ENCODE results near the gene TREX2. TPM values are rescaled to one million over a fixed set of nuclear protein-coding genes. Genes with fewer than 3 reads are reported as not detected.

Gene TREX2
- total RNA-seq, 1 donor from 2014 or later = not detected

DNA sequence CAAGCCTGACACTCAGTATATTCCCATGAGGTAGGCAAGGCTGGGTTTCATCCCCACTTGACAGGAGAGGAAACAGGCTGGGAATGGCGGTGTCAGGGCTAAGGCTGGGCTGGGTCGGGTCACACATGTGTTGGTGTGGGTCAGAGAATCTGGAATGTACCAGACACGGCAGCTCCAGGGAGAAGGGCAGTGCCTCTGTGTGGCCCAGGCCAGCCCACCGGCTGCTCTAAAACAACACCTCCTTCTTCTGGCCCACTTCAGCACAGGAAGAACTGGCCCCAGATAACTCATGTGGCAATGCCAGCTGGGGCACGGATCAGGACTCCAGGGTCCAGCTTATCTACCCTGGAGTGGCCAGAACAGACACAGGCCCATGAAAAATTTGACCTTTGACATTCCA is 18.3 kb upstream of the TREX2 start:
- H3K27ac ChIP-seq (replicated peaks) = no peak overlapping the region
- H3K4me3 ChIP-seq = no peak overlapping the region
- no peak for TF ChIP-seq CTCF (IDR thresholded peaks at IDR 0.05; ENCODE audit: borderline replicate concordance)
- H3K36me3 ChIP-seq = no peaks in the 10 kb centered on the region
- no peak for DNase-seq
- H3K4me1 ChIP-seq = peaks cover 4% of the 10 kb centered on the region
- no peaks in the 10 kb centered on the region for H3K9me3 ChIP-seq (replicated peaks)
- intact Hi-C loops (cut with micrococcal nuclease) = loop anchor here (5.0 kb wide), 1 partner anchor 43 kb away; no protein-coding TSS in a partner anchor
- H3K27me3 ChIP-seq (ENCODE audit: low read depth) = no peaks in the 10 kb centered on the region

- H3K27me3 ChIP-seq (ENCODE audit: low read depth) = no peaks in the 10 kb centered on the region
- intact Hi-C loops (cut with micrococcal nuclease) = loop anchor here (5.0 kb wide), 1 partner anchor 44 kb away; no protein-coding TSS in a partner anchor
- H3K9me3 ChIP-seq (replicated peaks) = no peaks in the 10 kb centered on the region
- no peak overlapping the region for H3K4me3 ChIP-seq
- no peaks in the 10 kb centered on the region for H3K36me3 ChIP-seq
- DNase-seq = no peak
- H3K27ac ChIP-seq (replicated peaks) = no peak overlapping the region
- H3K4me1 ChIP-seq = no peaks in the 10 kb centered on the region
- no peak for TF ChIP-seq CTCF (IDR thresholded peaks at IDR 0.05; ENCODE audit: borderline replicate concordance)
Observed at GRCh38 chrX:153463556-153463955, 17.7 kb upstream of the TREX2 start.

- intact Hi-C loops (cut with micrococcal nuclease) = loop anchor here (5.0 kb wide), 1 partner anchor 44 kb away; no protein-coding TSS in a partner anchor
- Histone ChIP-seq H3K4me1 (no peaks in the 10 kb centered on the region), H3K27me3 (ENCODE audit: low read depth) (no peaks in the 10 kb centered on the region), H3K36me3 (no peaks in the 10 kb centered on the region), H3K9me3 (replicated peaks) (no peaks in the 10 kb centered on the region), H3K27ac (replicated peaks) (no peak overlapping the region), H3K4me3 (no peak overlapping the region)
- DNase-seq = no peak
- TF ChIP-seq CTCF (IDR thresholded peaks at IDR 0.05; ENCODE audit: borderline replicate concordance) = no peak
Observed at GRCh38 chrX:153463031-153463430, 17.2 kb upstream of the TREX2 start.

DNA sequence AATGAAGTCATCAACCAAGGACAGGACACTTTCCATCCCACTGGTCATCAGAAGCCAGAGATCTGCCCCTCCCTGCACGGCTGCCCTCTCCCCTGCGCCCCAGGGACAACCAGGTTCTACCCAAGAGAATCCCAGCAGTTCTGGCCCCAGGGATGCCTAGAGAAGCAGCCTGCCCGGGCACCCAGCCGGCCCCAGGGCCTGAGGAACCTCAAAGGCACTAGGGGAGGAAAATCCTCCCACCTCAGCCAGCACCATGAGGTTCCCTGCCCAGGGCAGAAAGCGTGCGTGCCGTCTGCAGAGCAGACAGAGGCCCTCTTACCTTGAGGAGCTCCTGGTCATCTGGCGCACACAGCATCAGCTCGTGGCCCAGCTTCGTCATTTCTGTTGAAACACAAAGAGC is 16.4 kb upstream of the TREX2 start:
- Histone ChIP-seq H3K9me3 (replicated peaks) (no peaks in the 10 kb centered on the region), H3K27ac (replicated peaks) (no peak overlapping the region), H3K36me3 (no peaks in the 10 kb centered on the region), H3K4me3 (no peak overlapping the region), H3K4me1 (peaks cover 3% of the 10 kb centered on the region), H3K27me3 (ENCODE audit: low read depth) (no peaks in the 10 kb centered on the region)
- no peak for DNase-seq
- intact Hi-C loops (cut with micrococcal nuclease) = loop anchor here (5.0 kb wide), 1 partner anchor 45 kb away; no protein-coding TSS in a partner anchor
- no peak for TF ChIP-seq CTCF (IDR thresholded peaks at IDR 0.05; ENCODE audit: borderline replicate concordance)

DNA sequence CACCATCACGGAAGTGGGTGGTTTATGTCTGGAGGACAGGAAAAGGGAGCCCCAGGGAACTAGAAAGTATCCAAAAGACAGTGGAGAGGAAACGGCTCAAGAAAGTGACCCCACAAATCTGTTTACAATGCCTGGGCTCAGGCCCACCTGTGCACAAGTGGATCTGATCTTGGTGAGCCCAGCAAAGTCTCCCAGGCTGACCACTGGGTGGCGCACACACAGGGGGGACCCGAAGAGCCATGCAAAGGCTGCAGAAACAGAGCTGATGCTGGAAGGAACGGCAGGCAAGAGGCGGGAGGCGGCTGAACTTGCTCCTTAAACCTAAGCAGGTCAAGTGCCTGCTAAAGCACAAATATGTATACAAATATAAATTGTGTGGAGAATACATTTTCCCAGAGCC is 15.0 kb upstream of the TREX2 start:
- no peak for DNase-seq
- H3K36me3 ChIP-seq = no peaks in the 10 kb centered on the region
- no peaks in the 10 kb centered on the region for H3K9me3 ChIP-seq (replicated peaks)
- no peaks in the 10 kb centered on the region for H3K27me3 ChIP-seq (ENCODE audit: low read depth)
- intact Hi-C loops (cut with micrococcal nuclease) = loop anchor here (5.0 kb wide), 1 partner anchor 46 kb away; no protein-coding TSS in a partner anchor
- H3K4me3 ChIP-seq = no peak overlapping the region
- peaks cover 14% of the 10 kb centered on the region for H3K4me1 ChIP-seq
- H3K27ac ChIP-seq (replicated peaks) = no peak overlapping the region
- TF ChIP-seq CTCF (IDR thresholded peaks at IDR 0.05; ENCODE audit: borderline replicate concordance) = peak; percentile 66
